Lower leg skin (tissue), 3 donors: ENCODE results near the gene SNX9.

Experiments
- CTCF ChIP-seq, 3 donors: fragments of 450-650 bp; IDR thresholded peaks; one replicate each; pipeline ENCODE4 v1.5.1; 2016; ENCODE audit warnings: antibody characterized with exemption in 3 of 3, mild to moderate bottlenecking in 3 of 3, moderate library complexity in 2 of 3
- POLR2A ChIP-seq, 2 donors: fragments of 450-650 bp; IDR thresholded peaks; one replicate each; pipeline ENCODE4 v1.6.1; 2016 to 2017; ENCODE audit warnings: antibody characterized with exemption in 2 of 2, mild to moderate bottlenecking in 1 of 2, moderate library complexity in 1 of 2

- TF ChIP-seq CTCF (IDR thresholded peaks at IDR 0.05): no peak
- TF ChIP-seq POLR2A (IDR thresholded peaks at IDR 0.05): no peak
Measured at GRCh38 chr6:157860505-157860991, 37.5 kb downstream of the SNX9 start.
